Measurements from ENCODE around the gene DDX51.

DDX51 gene

DNA sequence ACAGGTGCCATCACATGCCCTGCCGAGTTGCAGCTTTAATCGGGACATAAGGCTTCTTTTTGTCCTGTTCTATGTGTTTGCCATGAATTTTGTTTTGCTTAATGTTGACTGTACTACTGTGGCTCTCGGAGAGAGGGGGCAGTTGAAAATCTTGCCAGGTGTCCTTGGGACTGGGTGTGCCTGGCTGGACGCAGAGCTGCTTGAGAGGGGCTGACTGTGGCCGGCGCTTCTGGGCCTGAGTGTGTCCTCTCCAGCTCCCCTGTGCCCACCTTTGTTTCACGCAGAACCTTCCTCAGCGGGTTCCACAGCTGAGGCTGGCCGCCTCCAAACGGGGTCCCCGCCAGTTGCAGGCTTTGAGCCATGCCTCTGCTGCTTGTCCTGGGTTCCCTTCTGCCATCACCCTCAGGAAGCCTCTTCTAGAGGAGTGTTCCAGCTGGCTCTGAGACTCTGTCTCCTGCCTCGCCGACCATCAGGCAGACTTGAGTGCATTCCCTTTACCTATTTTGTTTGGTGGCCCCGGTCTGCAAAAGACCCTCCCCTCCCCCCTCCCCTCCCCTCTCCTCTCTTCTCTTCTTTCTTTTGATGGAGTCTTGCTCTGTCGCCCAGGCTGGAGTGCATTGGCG, 49.7 kb downstream of the DDX51 start:
- no peak overlapping the region for H3K4me3 ChIP-seq (ENCODE audit: low read length)
- TF ChIP-seq, protein P1, sequence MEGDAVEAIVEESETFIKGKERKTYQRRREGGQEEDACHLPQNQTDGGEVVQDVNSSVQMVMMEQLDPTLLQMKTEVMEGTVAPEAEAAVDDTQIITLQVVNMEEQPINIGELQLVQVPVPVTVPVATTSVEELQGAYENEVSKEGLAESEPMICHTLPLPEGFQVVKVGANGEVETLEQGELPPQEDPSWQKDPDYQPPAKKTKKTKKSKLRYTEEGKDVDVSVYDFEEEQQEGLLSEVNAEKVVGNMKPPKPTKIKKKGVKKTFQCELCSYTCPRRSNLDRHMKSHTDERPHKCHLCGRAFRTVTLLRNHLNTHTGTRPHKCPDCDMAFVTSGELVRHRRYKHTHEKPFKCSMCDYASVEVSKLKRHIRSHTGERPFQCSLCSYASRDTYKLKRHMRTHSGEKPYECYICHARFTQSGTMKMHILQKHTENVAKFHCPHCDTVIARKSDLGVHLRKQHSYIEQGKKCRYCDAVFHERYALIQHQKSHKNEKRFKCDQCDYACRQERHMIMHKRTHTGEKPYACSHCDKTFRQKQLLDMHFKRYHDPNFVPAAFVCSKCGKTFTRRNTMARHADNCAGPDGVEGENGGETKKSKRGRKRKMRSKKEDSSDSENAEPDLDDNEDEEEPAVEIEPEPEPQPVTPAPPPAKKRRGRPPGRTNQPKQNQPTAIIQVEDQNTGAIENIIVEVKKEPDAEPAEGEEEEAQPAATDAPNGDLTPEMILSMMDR (conservative IDR thresholded peaks at IDR 0.05; ENCODE audit: low read depth, low read length) = no peak
- no peak for DNase-seq (ENCODE audit: low read depth)

GRCh38 chr12:132089407-132089910, 54.7 kb downstream of the DDX51 start:
- H3K4me3 ChIP-seq (ENCODE audit: low read length) = no peak overlapping the region
- TF ChIP-seq, protein P1 (conservative IDR thresholded peaks at IDR 0.05; ENCODE audit: low read depth, low read length) = no peak
- DNase-seq (ENCODE audit: low read depth) = no peak

Data from retinal pigment epithelial cell (primary cell).